GM18498 (cell line): ENCODE results near the gene ABHD15.

Experiments
- ATAC-seq: cut with Tn5 transposase; IDR thresholded peaks from one replicate; pipeline ENCODE4 v1.9.1; 2021; ENCODE audit warnings: mild to moderate bottlenecking, moderate library complexity; ENCODE audit not compliant: unreplicated experiment

ABHD15 gene

DNA sequence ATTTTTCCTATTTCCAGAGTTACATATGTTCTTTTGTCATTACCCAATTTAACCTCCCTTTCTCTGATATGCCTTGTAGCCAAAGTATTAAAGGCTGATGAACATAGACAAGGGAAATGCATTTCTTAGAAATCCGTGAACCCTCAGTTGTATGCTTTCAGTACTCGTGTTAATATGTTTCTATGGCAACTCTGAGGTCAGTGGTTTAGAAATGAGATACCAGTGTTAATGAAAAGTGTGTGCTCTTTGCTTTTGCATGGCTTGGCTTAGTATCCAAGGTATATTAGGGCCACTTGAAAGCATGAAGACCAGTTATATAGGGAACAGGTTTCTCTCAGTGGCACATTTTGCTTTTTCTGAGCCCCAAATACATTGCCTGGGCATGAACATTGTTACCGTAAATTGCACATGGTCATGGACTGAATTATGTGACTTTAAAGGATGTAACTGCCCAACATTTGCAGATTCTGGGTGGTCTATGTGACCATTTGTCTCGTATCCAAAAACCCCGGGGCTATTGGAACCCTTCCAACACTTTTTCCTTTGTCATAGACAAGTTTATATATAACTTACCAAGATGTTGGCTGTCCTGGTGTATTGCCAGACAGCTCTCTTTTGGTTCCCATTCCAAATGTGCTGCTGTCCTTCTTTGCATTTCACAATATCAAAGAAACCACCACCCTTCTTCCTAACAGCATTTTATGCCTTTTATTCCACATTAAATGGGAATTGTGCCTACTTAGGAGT is 17.5 kb downstream of the ABHD15 start:
- ATAC-seq = peak; percentile 57

DNA sequence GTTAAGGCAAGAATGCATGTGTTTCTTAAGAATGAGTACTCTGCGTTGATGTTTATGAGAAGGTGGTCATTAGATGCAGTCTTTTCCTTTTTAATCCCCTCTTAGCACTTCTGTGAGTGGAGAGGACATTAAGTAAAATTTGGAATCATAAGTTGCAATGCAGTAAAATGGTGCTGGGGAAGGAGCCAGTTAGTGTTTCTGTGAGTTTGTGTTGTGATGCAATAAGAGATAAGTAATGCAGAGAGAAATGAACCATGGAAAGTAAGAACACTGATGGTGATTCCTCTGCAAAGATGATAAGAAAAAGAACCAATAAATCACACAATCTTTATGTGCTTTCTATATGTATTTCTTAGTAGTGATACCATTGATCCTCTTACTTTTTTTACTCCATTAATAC is 20.0 kb downstream of the ABHD15 start:
- ATAC-seq = no peak

GRCh38 chr17:29546085-29546484 is 20.8 kb downstream of the ABHD15 start:
- no peak for ATAC-seq

GRCh38 chr17:29544066-29544465 is 22.8 kb downstream of the ABHD15 start:
- no peak for ATAC-seq

- ATAC-seq = no peak
Observed at GRCh38 chr17:29533976-29534375, 32.9 kb downstream of the ABHD15 start.

DNA sequence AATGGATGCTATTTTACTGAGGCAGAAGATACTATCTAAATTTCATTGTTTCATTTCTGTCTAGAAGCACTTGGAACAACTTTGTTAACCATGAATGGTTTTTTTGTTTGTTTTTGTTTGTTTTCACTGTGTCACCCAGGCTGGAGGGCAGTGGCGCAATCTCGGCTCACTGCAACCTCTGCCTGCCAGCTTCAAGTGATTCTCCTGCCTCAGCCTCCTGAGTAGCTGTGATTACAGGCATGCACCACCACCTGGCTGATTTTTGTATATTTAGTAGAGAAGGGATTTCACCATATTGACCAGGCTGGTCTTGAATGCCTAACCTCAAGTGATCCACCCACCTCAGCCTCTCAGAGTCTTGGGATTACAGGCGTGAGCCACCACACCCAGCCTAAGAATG is 40.5 kb downstream of the ABHD15 start:
- ATAC-seq = no peak

DNA sequence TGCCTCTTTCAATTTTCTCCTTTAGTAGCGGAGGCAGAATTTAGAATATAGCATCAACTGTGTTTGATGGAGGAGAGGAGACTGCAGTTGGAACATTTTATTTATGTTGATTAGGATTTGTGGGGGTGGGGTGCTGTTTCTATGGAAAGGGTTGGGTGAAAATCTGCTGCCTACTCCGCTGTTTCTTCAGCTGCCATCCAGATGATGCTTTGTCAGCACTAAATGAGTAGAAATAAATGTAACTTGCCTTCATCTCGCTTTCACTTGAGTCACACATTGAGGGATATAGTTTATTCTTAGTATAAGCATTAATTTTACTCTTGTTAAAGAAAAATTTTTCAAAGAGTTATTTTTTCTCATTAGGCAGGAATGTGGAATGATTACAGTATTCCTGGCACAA is 42.1 kb downstream of the ABHD15 start:
- no peak for ATAC-seq

- ATAC-seq = no peak
Observed at GRCh38 chr17:29518359-29518758, 48.5 kb downstream of the ABHD15 start.

DNA sequence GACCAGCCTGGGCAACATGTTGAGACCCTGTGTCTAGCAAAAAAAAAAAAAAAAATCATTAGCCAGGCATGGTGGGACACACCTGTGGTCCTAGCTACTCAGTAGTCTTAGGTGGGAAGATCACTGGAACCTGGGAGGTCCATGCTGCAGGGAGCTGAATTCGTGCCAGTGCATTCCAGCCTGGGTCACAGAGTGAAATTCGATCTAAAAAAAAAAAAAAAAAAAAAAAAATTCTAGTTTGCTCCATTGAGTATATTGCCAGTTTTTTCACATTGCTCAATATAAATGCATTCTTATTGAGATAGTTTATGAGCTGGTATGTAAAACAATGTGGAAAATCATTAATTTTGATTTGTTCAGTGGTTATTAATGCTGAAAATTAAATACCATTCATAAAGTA is 52.0 kb downstream of the ABHD15 start:
- ATAC-seq = no peak

- ATAC-seq = no peak
Observed at GRCh38 chr17:29510953-29511352, 55.9 kb downstream of the ABHD15 start.
